GM12801 (cell line): Measurements from ENCODE around the gene C14orf180.

Experiments used
- CTCF ChIP-seq: IDR thresholded peaks from one replicate; pipeline ENCODE4 v1.5.1; 2011; ENCODE audit warnings: control low read depth; ENCODE audit not compliant: insufficient read length; ENCODE audit errors: extremely low read depth

The C14orf180 gene

GRCh38 chr14:104556256-104557021 is 23.1 kb upstream of the C14orf180 start:
- no peak for TF ChIP-seq CTCF

- TF ChIP-seq CTCF: no peak
Observed at GRCh38 chr14:104557086-104557485, 22.5 kb upstream of the C14orf180 start.

GRCh38 chr14:104557766-104558165 is 21.8 kb upstream of the C14orf180 start:
- TF ChIP-seq CTCF: no peak

GRCh38 chr14:104558231-104559027 is 21.1 kb upstream of the C14orf180 start:
- TF ChIP-seq CTCF: no peak

GRCh38 chr14:104559028-104559803 is 20.3 kb upstream of the C14orf180 start:
- no peak for TF ChIP-seq CTCF

GRCh38 chr14:104559804-104560585 is 19.6 kb upstream of the C14orf180 start:
- no peak for TF ChIP-seq CTCF
